ENCODE results near the gene DAP. TPM values are rescaled to one million over a fixed set of nuclear protein-coding genes. Genes with fewer than 3 reads are reported as not detected.

DAP gene
- total and polyA plus RNA-seq, 2 of the 4 experiments (the other 2 are of a cell fraction) = 49.6 to 189 TPM

GRCh38 chr5:10679336-10679988 lies 81.6 kb downstream of the DAP start:
- Histone ChIP-seq H3K79me1 (ENCODE audit: low read depth in 1 of 2, low read length in 2 of 2) (peaks cover 19 to 28% of the 10 kb centered on the region in 2 experiments), H3K9me3 (ENCODE audit: control insufficient read depth, insufficient read depth, low read length) (no peaks in the 10 kb centered on the region), H3K27ac (ENCODE audit: insufficient read depth, low read length) (no peak overlapping the region), H2AK5ac (ENCODE audit: low read depth, low read length) (no peak overlapping the region), H3K4ac (ENCODE audit: low read depth, low read length) (no peak overlapping the region), H3K18ac (ENCODE audit: low read depth, low read length) (no peak overlapping the region), H2AK9ac (replicated peaks; ENCODE audit: low read depth, low read length, poor library complexity) (no peak overlapping the region), H3K4me3 (ENCODE audit: insufficient read depth, low read depth, low read length) (no peak overlapping the region), H3K4me1 (ENCODE audit: control insufficient read depth, insufficient read depth, low read length) (no peaks in the 10 kb centered on the region; the same call in 1 of the 2 replicates), H3K9ac (ENCODE audit: low read depth, low read length) (no peak overlapping the region), H3K9me1 (ENCODE audit: insufficient read depth, low read length) (peaks cover 18% of the 10 kb centered on the region), H3K36me3 (ENCODE audit: control insufficient read depth, insufficient read depth, low read length) (peaks cover 55% of the 10 kb centered on the region), H3K4me2 (ENCODE audit: low read depth, low read length) (no peak overlapping the region), H3K14ac (replicated peaks; ENCODE audit: low read depth, low read length) (no peak overlapping the region), H2BK15ac (ENCODE audit: low read depth, low read length) (no peak overlapping the region), H2BK120ac (ENCODE audit: low read depth, low read length) (no peak overlapping the region), H4K91ac (ENCODE audit: insufficient read depth, low read depth, low read length) (no peak overlapping the region), H2AFZ (replicated peaks; ENCODE audit: low read length, poor library complexity) (no peak overlapping the region), H4K8ac (ENCODE audit: low read depth in 2 of 2, low read length in 2 of 2) (no peak overlapping the region), H2BK20ac (ENCODE audit: low read depth, low read length) (no peak overlapping the region), H2BK5ac (ENCODE audit: low read depth, low read length, poor library complexity, severe bottlenecking) (no peak overlapping the region), H4K5ac (ENCODE audit: low read depth, low read length) (no peak overlapping the region), H3K23ac (ENCODE audit: low read depth, low read length) (no peak overlapping the region), H4K20me1 (ENCODE audit: insufficient read depth, low read length) (peaks cover 25% of the 10 kb centered on the region), H3K56ac (ENCODE audit: extremely low read depth, insufficient read depth, low read length) (no peak overlapping the region), H3K27me3 (ENCODE audit: control insufficient read depth, insufficient read depth, low read length) (no peaks in the 10 kb centered on the region)
- dilution Hi-C loops (cut with HindIII; ENCODE audit: low sequenced_read_pairs, unreplicated experiment) (no loop called here), intact Hi-C loops (cut with micrococcal nuclease) (no loop called here), in situ Hi-C loops (cut with MboI; ENCODE audit: low sequenced_read_pairs) (no loop called here)
- DNase-seq (no peak), ATAC-seq (ENCODE audit: low read depth) (no peak)
- no peak for TF ChIP-seq MXI1 (IDR thresholded peaks at IDR 0.05; ENCODE audit: borderline replicate concordance, low read depth, low read length)
- no peak for TF ChIP-seq RFX5 (IDR thresholded peaks at IDR 0.05; ENCODE audit: low read depth, low read length)
- TF ChIP-seq CHD1 (IDR thresholded peaks at IDR 0.05; ENCODE audit: low read depth, low read length) = no peak
- TF ChIP-seq CEBPB (IDR thresholded peaks at IDR 0.05; ENCODE audit: low read depth, low read length) = no peak
- TF ChIP-seq USF2 (IDR thresholded peaks at IDR 0.05; ENCODE audit: low read depth, low read length) = no peak
- TF ChIP-seq BHLHE40 (IDR thresholded peaks at IDR 0.05; ENCODE audit: low read depth, low read length) = no peak
- TF ChIP-seq MAFK (IDR thresholded peaks at IDR 0.05; ENCODE audit: low read depth, low read length) = no peak
- no peak for TF ChIP-seq RAD21 (IDR thresholded peaks at IDR 0.05; ENCODE audit: low read length)
- TF ChIP-seq FOS (IDR thresholded peaks at IDR 0.05; ENCODE audit: low read depth, low read length) = no peak
- TF ChIP-seq RCOR1 (IDR thresholded peaks at IDR 0.05; ENCODE audit: insufficient replicate concordance, low read length) = no peak
- TF ChIP-seq POLR2A (IDR thresholded peaks at IDR 0.05; ENCODE audit: low read depth, low read length) = no peak
- TF ChIP-seq ELK1 (IDR thresholded peaks at IDR 0.05; ENCODE audit: borderline replicate concordance, low read depth, low read length) = no peak
- no peak for TF ChIP-seq SMC3 (IDR thresholded peaks at IDR 0.05; ENCODE audit: low read depth, low read length)
- no TSS peak for BruUV-seq (replicated peaks)
- CTCF ChIA-PET = no interaction called here
- POLR2A ChIA-PET (ENCODE audit: unreplicated experiment) = no interaction called here
- WGBS, 2 experiments (ENCODE audit: extremely low coverage in 2 of 2, insufficient read length in 1 of 2) = 90% methylated on average over 5 of the region's 15 CpGs; no CpG with 5 or more reads in 1 of the 2 experiments
